Keratinocyte (primary cell): ENCODE data around the gene CDH8. TPM values are rescaled to one million over a fixed set of nuclear protein-coding genes. Genes with fewer than 3 reads are reported as not detected.

Source experiments
- DNase-seq: peaks from one replicate; pipeline ENCODE4 v3.0.0-alpha.2; 2011; ENCODE audit warnings: low read depth, missing footprints, low spot score
- FAIRE-seq: peaks from 2 replicates; lab custom pipeline; 2011; peaks lifted over from hg19 to GRCh38; lab: Jason Lieb, UNC
- H2AFZ ChIP-seq: 2 replicates; pipeline ENCODE4 v1.6.0; 2012; ENCODE audit warnings: low read length, control low read depth, inconsistent platforms; ENCODE audit not compliant: control insufficient read depth
- H3K27ac ChIP-seq: 2 replicates; pipeline ENCODE4 v1.5.1; 2011; ENCODE audit warnings: low read length; ENCODE audit not compliant: control insufficient read depth, insufficient read depth
- H3K27me3 ChIP-seq: 3 replicates; pipeline ENCODE4 v1.6.0; 2011; ENCODE audit warnings: low read length; ENCODE audit not compliant: control insufficient read depth, insufficient read depth; ENCODE audit errors: extremely low read depth
- H3K36me3 ChIP-seq, 2 experiments: 2 replicates in 1 of 2; 3 replicates in 1 of 2; pipeline ENCODE4 v1.5.1; 2011; ENCODE audit warnings: low read length in 2 of 2, mild to moderate bottlenecking in 1 of 2; ENCODE audit not compliant: control insufficient read depth in 2 of 2, insufficient read depth in 2 of 2; ENCODE audit errors: extremely low read depth in 1 of 2
- H3K4me1 ChIP-seq: 3 replicates; pipeline ENCODE4 v1.5.1; 2011; ENCODE audit warnings: low read length; ENCODE audit not compliant: control insufficient read depth, insufficient read depth; ENCODE audit errors: extremely low read depth
- H3K4me2 ChIP-seq: 3 replicates; pipeline ENCODE4 v1.6.0; 2011; ENCODE audit warnings: low read depth, low read length; ENCODE audit not compliant: control insufficient read depth, insufficient read depth; ENCODE audit errors: extremely low read depth
- H3K4me3 ChIP-seq, 3 experiments: fragments of 200-600 bp in 1 of 3; sonication (generic) in 1 of 3; 2 replicates in 2 of 3; 3 replicates in 1 of 3; pipeline ENCODE4 v1.5.1; 2011 to 2016; ENCODE audit warnings: low read length in 3 of 3, mild to moderate bottlenecking in 3 of 3, control low read depth in 2 of 3, inconsistent platforms in 1 of 3, low read depth in 1 of 3, mixed read lengths in 1 of 3, mixed run types in 1 of 3, moderate library complexity in 1 of 3; ENCODE audit not compliant: control insufficient read depth in 2 of 3, insufficient read depth in 2 of 3; ENCODE audit errors: extremely low read depth in 1 of 3
- H3K79me2 ChIP-seq: 2 replicates; pipeline ENCODE4 v1.6.0; 2012; ENCODE audit warnings: low read length; ENCODE audit not compliant: control insufficient read depth, insufficient read depth
- H3K9ac ChIP-seq: 3 replicates; pipeline ENCODE4 v1.6.0; 2011; ENCODE audit warnings: low read length; ENCODE audit not compliant: control insufficient read depth, insufficient read depth; ENCODE audit errors: extremely low read depth
- H3K9me1 ChIP-seq: 3 replicates; pipeline ENCODE4 v1.6.0; 2011; ENCODE audit warnings: low read length; ENCODE audit not compliant: control insufficient read depth, insufficient read depth; ENCODE audit errors: extremely low read depth
- H3K9me3 ChIP-seq: 2 replicates; pipeline ENCODE4 v1.5.1; 2012; ENCODE audit warnings: low read depth, low read length; ENCODE audit not compliant: control insufficient read depth
- H4K20me1 ChIP-seq: 3 replicates; pipeline ENCODE4 v1.6.0; 2011; ENCODE audit warnings: low read length; ENCODE audit not compliant: control insufficient read depth, insufficient read depth; ENCODE audit errors: extremely low read depth
- EZH2 ChIP-seq: IDR thresholded peaks from one replicate; pipeline ENCODE4 v1.6.1; 2012; ENCODE audit warnings: inconsistent platforms, mild to moderate bottlenecking, low read length, moderate library complexity
- dilution Hi-C: fragments of 300-500 bp; cut with MboI; formaldehyde crosslinking; loops from one replicate; pipeline ENCODE4 v1.7.0; 2020; ENCODE audit warnings: low sequenced_read_pairs; ENCODE audit not compliant: extremely low pct_ligation_motif_present
- polyA plus RNA-seq, 5 experiments: library from polyadenylated mRNA; depleted of rRNA in 3 of 5; stranded (reverse) in 3 of 5; stranded (forward) in 1 of 5; unstranded in 1 of 5; fragments of >200 nt; gene quantifications; 1 replicate in 1 of 5; 2 replicates in 3 of 5; 3 replicates in 1 of 5; pipeline versions ENCODE4 v1.2.1 to v1.2.3, GENCODE V29; 2011 to 2012; ENCODE audit warnings: missing spikeins in 2 of 5, low read depth in 1 of 5, low replicate concordance in 1 of 5
- TF ChIP-seq, protein P1 (sequence below), 3 experiments: IDR thresholded peaks in 1 of 3; conservative IDR thresholded peaks in 1 of 3; optimal IDR thresholded peaks in 1 of 3; 2 replicates in 2 of 3; 3 replicates in 1 of 3; pipeline versions ENCODE3 to v1.5.1; 2011; ENCODE audit warnings: low read length in 3 of 3, mild to moderate bottlenecking in 3 of 3, moderate library complexity in 2 of 3, control low read depth in 1 of 3, inconsistent platforms in 1 of 3; ENCODE audit not compliant: insufficient read depth in 2 of 3; ENCODE audit errors: extremely low read depth in 1 of 3

The CDH8 gene
- polyA plus RNA-seq, 1 donor (not counting 4 experiments of a cell fraction or from before 2014, with no cell fraction given) = 0.18 TPM

DNA sequence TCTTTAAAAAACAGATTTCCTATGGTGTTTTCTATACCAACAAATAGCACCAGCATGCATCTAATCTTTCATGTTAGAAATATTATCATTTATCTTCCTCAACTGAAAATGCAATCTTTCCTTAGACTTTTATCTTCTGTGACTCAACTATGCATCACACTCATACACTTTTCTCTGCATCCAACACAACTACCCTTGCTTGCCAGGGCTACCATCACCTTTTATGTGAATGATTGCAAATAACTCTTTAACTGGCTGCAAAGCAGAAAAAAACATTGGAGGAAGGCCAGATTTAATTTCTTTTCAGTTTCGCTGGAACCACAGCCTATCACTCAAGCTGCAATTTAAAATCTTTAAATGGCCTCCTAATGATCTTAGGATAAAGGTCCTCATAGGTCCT lies 212.9 kb downstream of the CDH8 start:
- Histone ChIP-seq H3K4me3 (no peak overlapping the region), H3K79me2 (no peaks in the 10 kb centered on the region), H3K9ac (no peak overlapping the region), H3K36me3 (no peaks in the 10 kb centered on the region), H4K20me1 (no peaks in the 10 kb centered on the region), H3K27me3 (no peaks in the 10 kb centered on the region), H3K27ac (no peak overlapping the region), H3K4me2 (no peak overlapping the region), H3K9me3 (no peaks in the 10 kb centered on the region), H2AFZ (no peak overlapping the region), H3K9me1 (no peaks in the 10 kb centered on the region), H3K4me1 (no peaks in the 10 kb centered on the region)
- dilution Hi-C loops = no loop called here
- DNase-seq (no peak), FAIRE-seq (no peak)
- TF ChIP-seq EZH2 = no peak
- TF ChIP-seq, protein P1, sequence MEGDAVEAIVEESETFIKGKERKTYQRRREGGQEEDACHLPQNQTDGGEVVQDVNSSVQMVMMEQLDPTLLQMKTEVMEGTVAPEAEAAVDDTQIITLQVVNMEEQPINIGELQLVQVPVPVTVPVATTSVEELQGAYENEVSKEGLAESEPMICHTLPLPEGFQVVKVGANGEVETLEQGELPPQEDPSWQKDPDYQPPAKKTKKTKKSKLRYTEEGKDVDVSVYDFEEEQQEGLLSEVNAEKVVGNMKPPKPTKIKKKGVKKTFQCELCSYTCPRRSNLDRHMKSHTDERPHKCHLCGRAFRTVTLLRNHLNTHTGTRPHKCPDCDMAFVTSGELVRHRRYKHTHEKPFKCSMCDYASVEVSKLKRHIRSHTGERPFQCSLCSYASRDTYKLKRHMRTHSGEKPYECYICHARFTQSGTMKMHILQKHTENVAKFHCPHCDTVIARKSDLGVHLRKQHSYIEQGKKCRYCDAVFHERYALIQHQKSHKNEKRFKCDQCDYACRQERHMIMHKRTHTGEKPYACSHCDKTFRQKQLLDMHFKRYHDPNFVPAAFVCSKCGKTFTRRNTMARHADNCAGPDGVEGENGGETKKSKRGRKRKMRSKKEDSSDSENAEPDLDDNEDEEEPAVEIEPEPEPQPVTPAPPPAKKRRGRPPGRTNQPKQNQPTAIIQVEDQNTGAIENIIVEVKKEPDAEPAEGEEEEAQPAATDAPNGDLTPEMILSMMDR (optimal IDR thresholded peaks at IDR 0.05 in 1 of 3, IDR thresholded peaks at IDR 0.05 in 1 of 3, conservative IDR thresholded peaks at IDR 0.05 in 1 of 3; ENCODE audit: extremely low read depth in 1 of 3, insufficient read depth in 2 of 3, low read length in 3 of 3) = no peak

DNA sequence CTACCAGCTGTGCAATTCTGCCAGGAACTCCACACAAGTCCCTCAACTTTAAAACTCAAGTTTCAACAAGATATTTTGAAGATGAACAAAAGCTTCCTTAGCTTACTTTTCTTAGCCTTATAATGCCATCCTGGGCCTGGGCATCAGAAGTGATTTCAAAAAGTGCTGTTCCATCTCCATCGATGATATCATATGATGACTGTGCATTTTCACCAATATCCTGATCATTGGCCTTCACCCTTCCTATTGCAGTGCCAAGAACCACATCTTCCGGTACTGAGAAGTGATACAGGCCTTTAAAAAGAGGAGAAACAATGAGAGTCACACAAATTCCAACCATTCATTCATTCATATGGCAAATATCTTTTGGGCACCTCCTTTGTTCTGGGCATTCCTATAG lies 215.4 kb downstream of the CDH8 start:
- H4K20me1 ChIP-seq = no peaks in the 10 kb centered on the region
- no peak for FAIRE-seq
- DNase-seq = no peak
- H3K27ac ChIP-seq = no peak overlapping the region
- no peak overlapping the region for H3K4me2 ChIP-seq
- H3K4me1 ChIP-seq = no peaks in the 10 kb centered on the region
- TF ChIP-seq, protein P1 (optimal IDR thresholded peaks at IDR 0.05 in 1 of 3, IDR thresholded peaks at IDR 0.05 in 1 of 3, conservative IDR thresholded peaks at IDR 0.05 in 1 of 3; ENCODE audit: extremely low read depth in 1 of 3, insufficient read depth in 2 of 3, low read length in 3 of 3) = no peak
- no peak for TF ChIP-seq EZH2
- dilution Hi-C loops = no loop called here
- no peaks in the 10 kb centered on the region for H3K9me1 ChIP-seq
- no peaks in the 10 kb centered on the region for H3K9me3 ChIP-seq
- H3K27me3 ChIP-seq = no peaks in the 10 kb centered on the region
- no peak overlapping the region for H3K4me3 ChIP-seq
- no peak overlapping the region for H2AFZ ChIP-seq
- H3K79me2 ChIP-seq = no peaks in the 10 kb centered on the region
- no peak overlapping the region for H3K9ac ChIP-seq
- H3K36me3 ChIP-seq = no peaks in the 10 kb centered on the region
